AG10803 (cell line): ENCODE measurements around the gene KCNB1.

ENCODE experiments used
- DNase-seq: peaks from one replicate; pipeline ENCODE4 v3.0.0; 2010; ENCODE audit warnings: low read depth
- H3K4me3 ChIP-seq: 2 replicates; pipeline ENCODE4 v1.5.1; 2011; ENCODE audit warnings: mild to moderate bottlenecking, low read length, control low read depth
- TF ChIP-seq, protein P1 (sequence below): conservative IDR thresholded peaks from 2 replicates; pipeline ENCODE4 v1.5.1; 2011; ENCODE audit warnings: mild to moderate bottlenecking, low read length, control low read depth, inconsistent platforms

KCNB1 gene

GRCh38 chr20:49471397-49471796 lies 11.1 kb downstream of the KCNB1 start:
- DNase-seq = no peak
- TF ChIP-seq, protein P1, sequence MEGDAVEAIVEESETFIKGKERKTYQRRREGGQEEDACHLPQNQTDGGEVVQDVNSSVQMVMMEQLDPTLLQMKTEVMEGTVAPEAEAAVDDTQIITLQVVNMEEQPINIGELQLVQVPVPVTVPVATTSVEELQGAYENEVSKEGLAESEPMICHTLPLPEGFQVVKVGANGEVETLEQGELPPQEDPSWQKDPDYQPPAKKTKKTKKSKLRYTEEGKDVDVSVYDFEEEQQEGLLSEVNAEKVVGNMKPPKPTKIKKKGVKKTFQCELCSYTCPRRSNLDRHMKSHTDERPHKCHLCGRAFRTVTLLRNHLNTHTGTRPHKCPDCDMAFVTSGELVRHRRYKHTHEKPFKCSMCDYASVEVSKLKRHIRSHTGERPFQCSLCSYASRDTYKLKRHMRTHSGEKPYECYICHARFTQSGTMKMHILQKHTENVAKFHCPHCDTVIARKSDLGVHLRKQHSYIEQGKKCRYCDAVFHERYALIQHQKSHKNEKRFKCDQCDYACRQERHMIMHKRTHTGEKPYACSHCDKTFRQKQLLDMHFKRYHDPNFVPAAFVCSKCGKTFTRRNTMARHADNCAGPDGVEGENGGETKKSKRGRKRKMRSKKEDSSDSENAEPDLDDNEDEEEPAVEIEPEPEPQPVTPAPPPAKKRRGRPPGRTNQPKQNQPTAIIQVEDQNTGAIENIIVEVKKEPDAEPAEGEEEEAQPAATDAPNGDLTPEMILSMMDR = no peak
- H3K4me3 ChIP-seq = no peak overlapping the region

GRCh38 chr20:49470922-49471321 lies 11.5 kb downstream of the KCNB1 start:
- no peak overlapping the region for H3K4me3 ChIP-seq
- DNase-seq = no peak
- TF ChIP-seq, protein P1 = no peak

- TF ChIP-seq, protein P1 = no peak
- no peak for DNase-seq
- H3K4me3 ChIP-seq = no peak overlapping the region
These were observed 13.4 kb downstream of the KCNB1 start for GRCh38 chr20:49469060-49469459.

- no peak for DNase-seq
- no peak overlapping the region for H3K4me3 ChIP-seq
- TF ChIP-seq, protein P1 = no peak
These were observed 14.1 kb downstream of the KCNB1 start for GRCh38 chr20:49468412-49468811.

DNA sequence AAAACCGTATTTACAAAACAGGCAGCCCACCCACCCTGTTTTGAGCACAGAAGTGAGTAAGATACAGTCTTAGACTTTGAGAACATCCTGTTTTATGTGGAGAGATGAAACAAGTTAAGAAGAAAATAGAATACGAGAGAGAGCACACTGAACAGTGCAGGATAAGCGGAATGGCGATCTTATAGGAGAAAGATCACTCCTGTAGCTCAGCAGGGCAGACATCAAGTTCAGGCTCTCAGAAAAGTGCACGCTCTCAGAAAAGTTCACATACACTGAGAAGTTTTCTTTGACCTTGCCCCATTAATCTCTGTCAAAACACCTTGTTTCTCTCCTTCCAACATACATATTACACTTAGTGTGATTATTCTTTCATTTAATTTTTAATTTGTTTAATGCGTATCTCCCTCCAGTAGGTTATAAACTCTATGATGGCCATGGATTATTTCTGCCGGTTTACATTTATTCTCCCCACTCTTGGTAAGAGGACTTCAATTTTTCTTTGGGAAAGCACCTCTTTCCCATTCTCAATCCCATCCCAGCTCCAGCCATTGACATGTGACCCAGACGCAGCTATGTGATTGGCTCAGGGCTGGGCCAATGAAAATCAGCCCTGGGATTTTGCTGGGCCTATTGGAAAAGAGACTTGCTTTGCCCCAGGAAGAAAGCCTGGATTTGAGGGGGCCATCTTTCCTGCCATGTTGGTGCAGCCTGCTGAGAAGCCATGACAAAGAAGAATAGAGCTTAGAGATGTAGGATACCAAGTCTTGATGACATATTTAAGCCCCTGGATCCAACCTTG lies 16.2 kb downstream of the KCNB1 start:
- TF ChIP-seq, protein P1 = no peak
- no peak overlapping the region for H3K4me3 ChIP-seq
- no peak for DNase-seq

DNA sequence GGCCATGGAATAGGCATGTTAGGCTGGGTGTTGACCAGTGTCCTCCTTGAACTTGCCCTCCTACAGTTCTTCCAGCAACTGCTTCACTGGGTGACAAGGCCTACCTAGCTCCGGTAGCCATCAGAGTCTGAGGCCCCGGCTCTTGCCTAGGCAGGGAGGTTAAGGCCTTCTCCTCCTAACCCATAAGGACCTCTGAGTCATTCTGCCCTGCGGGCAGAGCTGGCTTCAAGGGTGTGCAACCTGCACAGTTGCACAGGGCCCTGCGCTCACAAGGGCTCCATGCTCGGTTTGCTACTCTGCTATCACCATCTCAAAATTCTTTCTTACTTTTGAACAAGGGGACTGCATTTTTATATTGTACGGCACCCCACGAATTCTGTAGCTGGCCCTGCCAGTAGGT lies 17.9 kb downstream of the KCNB1 start:
- DNase-seq = no peak
- no peak overlapping the region for H3K4me3 ChIP-seq
- TF ChIP-seq, protein P1 = no peak

DNA sequence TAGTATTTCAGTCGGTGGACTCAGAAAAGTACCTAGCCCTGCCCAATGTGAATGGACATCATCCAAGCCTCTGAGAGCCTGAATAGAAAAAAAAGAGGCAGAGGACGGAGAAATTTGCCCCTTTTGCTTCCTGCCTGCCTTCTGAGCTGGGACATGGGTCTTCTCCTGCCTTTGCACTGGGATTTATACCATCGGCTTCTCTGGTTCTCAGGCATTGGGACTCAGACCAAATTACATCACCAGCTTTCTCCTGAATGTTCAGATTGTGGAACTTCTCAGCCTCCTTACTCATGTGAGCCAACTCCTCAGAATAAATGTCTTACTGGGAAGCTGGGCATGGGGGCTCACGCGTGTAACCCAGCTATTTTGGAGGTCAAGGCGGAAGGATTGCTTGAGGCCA lies 19.8 kb downstream of the KCNB1 start:
- H3K4me3 ChIP-seq = no peak overlapping the region
- TF ChIP-seq, protein P1 = no peak
- no peak for DNase-seq
